ENCODE measurements around the gene LDHAL6B.
A peak's percentile ranks its signal among the peaks of the same experiment; 100 is the strongest.

The LDHAL6B gene

GRCh38 chr15:59237924-59238331, 31.3 kb downstream of the LDHAL6B start:
- no peak for DNase-seq (ENCODE audit: low spot score)
- Histone ChIP-seq H3K4me3 (no peak overlapping the region), H3K27ac (no peak overlapping the region)
- no peak for TF ChIP-seq CTCF (IDR thresholded peaks at IDR 0.05)

- Histone ChIP-seq H3K27ac (no peak overlapping the region), H3K4me3 (no peak overlapping the region)
- TF ChIP-seq CTCF (IDR thresholded peaks at IDR 0.05) = no peak
- DNase-seq (ENCODE audit: low spot score) = no peak
These were observed 33.4 kb downstream of the LDHAL6B start for GRCh38 chr15:59240036-59240435.

GRCh38 chr15:59242649-59243048, 36.0 kb downstream of the LDHAL6B start:
- no peak for TF ChIP-seq CTCF (IDR thresholded peaks at IDR 0.05)
- DNase-seq (ENCODE audit: low spot score) = no peak
- no peak overlapping the region for H3K27ac ChIP-seq
- no peak overlapping the region for H3K4me3 ChIP-seq

- no peak for DNase-seq (ENCODE audit: low spot score)
- no peak overlapping the region for H3K27ac ChIP-seq
- TF ChIP-seq CTCF (IDR thresholded peaks at IDR 0.05) = no peak
- H3K4me3 ChIP-seq = no peak overlapping the region
These were observed 37.0 kb downstream of the LDHAL6B start for GRCh38 chr15:59243622-59244021.

GRCh38 chr15:59244337-59244736, 37.7 kb downstream of the LDHAL6B start:
- TF ChIP-seq CTCF (IDR thresholded peaks at IDR 0.05) = no peak
- no peak for DNase-seq (ENCODE audit: low spot score)
- H3K4me3 ChIP-seq = no peak overlapping the region
- H3K27ac ChIP-seq = no peak overlapping the region

GRCh38 chr15:59245559-59245958, 38.9 kb downstream of the LDHAL6B start:
- DNase-seq (ENCODE audit: low spot score) = no peak
- Histone ChIP-seq H3K27ac (no peak overlapping the region), H3K4me3 (no peak overlapping the region)
- no peak for TF ChIP-seq CTCF (IDR thresholded peaks at IDR 0.05)

GRCh38 chr15:59247364-59247763, 40.7 kb downstream of the LDHAL6B start:
- Histone ChIP-seq H3K4me3 (no peak overlapping the region), H3K27ac (no peak overlapping the region)
- TF ChIP-seq CTCF (IDR thresholded peaks at IDR 0.05) = peak; percentile 25
- DNase-seq (ENCODE audit: low spot score) = no peak
